Loucy (cell line): ENCODE measurements around the gene PPM1L.

ENCODE experiments used
- H2AFZ ChIP-seq: fragments of 200-600 bp; sonication (generic); 2 replicates; pipeline ENCODE4 v1.6.0; 2016; ENCODE audit warnings: antibody characterized with exemption, mild to moderate bottlenecking, low read length, moderate library complexity
- H3F3A ChIP-seq: fragments of 200-600 bp; 2 replicates; pipeline ENCODE4 v1.6.0; 2016; ENCODE audit warnings: antibody characterized with exemption, low read depth, mild to moderate bottlenecking
- H3K27me3 ChIP-seq: fragments of 200-600 bp; sonication (generic); 2 replicates; pipeline ENCODE4 v1.6.1; 2014; ENCODE audit warnings: low read length, mild to moderate bottlenecking; ENCODE audit not compliant: insufficient read depth, poor library complexity, severe bottlenecking
- H3K36me3 ChIP-seq: fragments of 200-600 bp; sonication (generic); 2 replicates; pipeline ENCODE4 v1.6.1; 2016; ENCODE audit warnings: low read length; ENCODE audit not compliant: insufficient read depth
- H3K4me1 ChIP-seq: fragments of 200-600 bp; sonication (generic); 2 replicates; pipeline ENCODE4 v1.5.1; 2014; ENCODE audit warnings: low read length, mild to moderate bottlenecking; ENCODE audit not compliant: insufficient read depth, poor library complexity, severe bottlenecking
- H3K4me2 ChIP-seq: fragments of 200-600 bp; sonication (generic); 2 replicates; pipeline ENCODE4 v1.6.0; 2014; ENCODE audit warnings: antibody characterized with exemption, low read length, low read depth, mild to moderate bottlenecking; ENCODE audit not compliant: poor library complexity, severe bottlenecking
- H3K4me3 ChIP-seq: fragments of 200-600 bp; sonication (generic); 2 replicates; pipeline ENCODE4 v1.5.1; 2014; ENCODE audit warnings: low read length, mild to moderate bottlenecking, mixed read lengths; ENCODE audit not compliant: poor library complexity, severe bottlenecking
- H3K79me2 ChIP-seq: fragments of 200-600 bp; sonication (generic); 2 replicates; pipeline ENCODE4 v1.6.1; 2014; ENCODE audit warnings: low read length; ENCODE audit not compliant: insufficient read depth
- H3K9ac ChIP-seq: fragments of 200-600 bp; sonication (generic); 2 replicates; pipeline ENCODE4 v1.6.0; 2014; ENCODE audit warnings: mild to moderate bottlenecking, low read depth, low read length, moderate library complexity; ENCODE audit not compliant: poor library complexity, severe bottlenecking
- H3K9me2 ChIP-seq: fragments of 200-600 bp; sonication (generic); replicated peaks from 2 replicates; pipeline ENCODE4 v1.6.1; 2016; ENCODE audit warnings: low read depth, low read length, mixed read lengths
- H3K9me3 ChIP-seq: fragments of 200-600 bp; sonication (generic); 2 replicates; pipeline ENCODE4 v1.6.1; 2014; ENCODE audit warnings: mild to moderate bottlenecking, antibody characterized with exemption, low read length, low read depth; ENCODE audit not compliant: insufficient read depth
- H4K20me1 ChIP-seq: fragments of 200-600 bp; sonication (generic); 2 replicates; pipeline ENCODE4 v1.6.0; 2014; ENCODE audit warnings: antibody characterized with exemption, low read length, mild to moderate bottlenecking; ENCODE audit not compliant: insufficient read depth, poor library complexity, severe bottlenecking
- EZH2phosphoT487 ChIP-seq: fragments of 200-600 bp; IDR thresholded peaks from 2 replicates; pipeline ENCODE4 v1.6.1; 2018; ENCODE audit warnings: antibody characterized with exemption, mild to moderate bottlenecking, moderate library complexity, borderline replicate concordance
- TF ChIP-seq, protein P1 (sequence below): fragments of 200-600 bp; sonication (generic); conservative IDR thresholded peaks from 2 replicates; pipeline ENCODE4 v1.5.1; 2014; ENCODE audit warnings: mild to moderate bottlenecking, antibody characterized with exemption, low read length

Gene PPM1L

DNA sequence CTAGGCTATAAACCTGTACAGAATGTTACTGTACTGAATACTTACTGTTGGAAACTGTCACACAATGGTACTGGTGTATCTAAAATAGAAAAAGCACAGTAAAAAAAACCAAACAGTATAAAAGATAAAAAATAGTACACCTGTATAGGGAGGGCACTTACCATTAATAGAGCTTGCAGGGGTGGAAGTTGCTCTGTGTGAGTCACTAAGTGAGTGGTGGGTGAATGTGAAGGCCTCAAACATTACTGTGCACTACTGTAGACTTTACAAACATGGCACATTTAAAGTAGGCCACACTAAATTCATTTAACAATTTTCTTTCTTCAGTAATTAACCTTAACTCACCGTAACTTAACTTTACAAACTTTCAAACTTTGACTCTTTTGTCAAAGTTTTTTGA, 327.1 kb downstream of the PPM1L start:
- Histone ChIP-seq H3K9me2 (no peaks in the 10 kb centered on the region), H2AFZ (peak overlapping the region; percentile 5; the same call in 1 of the 2 replicates)

DNA sequence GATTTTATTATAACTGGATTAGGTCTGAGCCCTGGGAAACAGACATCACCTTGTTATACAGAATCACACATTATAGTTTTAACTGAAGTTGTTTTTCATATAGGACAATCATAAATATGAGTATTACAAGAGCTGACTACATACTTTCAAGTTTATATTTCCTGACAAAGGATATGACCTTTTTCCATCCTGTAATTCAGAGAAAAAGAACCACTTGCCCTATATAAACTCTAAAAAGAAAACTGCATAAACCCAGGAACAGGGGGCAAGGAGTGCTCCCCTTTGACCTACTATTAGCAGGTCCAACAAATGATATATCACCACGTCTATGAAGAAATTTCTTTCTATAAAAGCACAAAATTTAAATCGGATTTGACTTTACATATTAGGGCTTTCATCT, 328.2 kb downstream of the PPM1L start:
- peaks cover 46% of the 10 kb centered on the region for H3K4me1 ChIP-seq
- TF ChIP-seq, protein P1, sequence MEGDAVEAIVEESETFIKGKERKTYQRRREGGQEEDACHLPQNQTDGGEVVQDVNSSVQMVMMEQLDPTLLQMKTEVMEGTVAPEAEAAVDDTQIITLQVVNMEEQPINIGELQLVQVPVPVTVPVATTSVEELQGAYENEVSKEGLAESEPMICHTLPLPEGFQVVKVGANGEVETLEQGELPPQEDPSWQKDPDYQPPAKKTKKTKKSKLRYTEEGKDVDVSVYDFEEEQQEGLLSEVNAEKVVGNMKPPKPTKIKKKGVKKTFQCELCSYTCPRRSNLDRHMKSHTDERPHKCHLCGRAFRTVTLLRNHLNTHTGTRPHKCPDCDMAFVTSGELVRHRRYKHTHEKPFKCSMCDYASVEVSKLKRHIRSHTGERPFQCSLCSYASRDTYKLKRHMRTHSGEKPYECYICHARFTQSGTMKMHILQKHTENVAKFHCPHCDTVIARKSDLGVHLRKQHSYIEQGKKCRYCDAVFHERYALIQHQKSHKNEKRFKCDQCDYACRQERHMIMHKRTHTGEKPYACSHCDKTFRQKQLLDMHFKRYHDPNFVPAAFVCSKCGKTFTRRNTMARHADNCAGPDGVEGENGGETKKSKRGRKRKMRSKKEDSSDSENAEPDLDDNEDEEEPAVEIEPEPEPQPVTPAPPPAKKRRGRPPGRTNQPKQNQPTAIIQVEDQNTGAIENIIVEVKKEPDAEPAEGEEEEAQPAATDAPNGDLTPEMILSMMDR = no peak
- no peak for TF ChIP-seq EZH2phosphoT487
- no peaks in the 10 kb centered on the region for H3K36me3 ChIP-seq
- no peaks in the 10 kb centered on the region; the same call in 1 of the 2 replicates for H3F3A ChIP-seq
- peak overlapping the region; percentile 41 for H3K4me3 ChIP-seq
- no peaks in the 10 kb centered on the region for H3K9me3 ChIP-seq
- no peaks in the 10 kb centered on the region for H3K79me2 ChIP-seq
- no peaks in the 10 kb centered on the region for H3K9me2 ChIP-seq
- H3K9ac ChIP-seq = peak overlapping the region; percentile 26
- peak overlapping the region; percentile 64 for H3K4me2 ChIP-seq
- no peak overlapping the region for H2AFZ ChIP-seq
- no peaks in the 10 kb centered on the region for H3K27me3 ChIP-seq
- no peaks in the 10 kb centered on the region for H4K20me1 ChIP-seq

More for the DNA sequence above, 327.1 kb downstream of the PPM1L start:
- H3K4me3 ChIP-seq = no peak overlapping the region
- peak overlapping the region; percentile 27 for H3K9ac ChIP-seq
- no peaks in the 10 kb centered on the region for H3K9me3 ChIP-seq
- no peaks in the 10 kb centered on the region for H3K79me2 ChIP-seq
- no peaks in the 10 kb centered on the region; the same call in 1 of the 2 replicates for H3F3A ChIP-seq
- no peaks in the 10 kb centered on the region for H3K27me3 ChIP-seq
- no peak for TF ChIP-seq EZH2phosphoT487
- TF ChIP-seq, protein P1 = no peak
- H4K20me1 ChIP-seq = no peaks in the 10 kb centered on the region
- H3K4me1 ChIP-seq = peaks cover 46% of the 10 kb centered on the region
- H3K36me3 ChIP-seq = no peaks in the 10 kb centered on the region
- peak overlapping the region; percentile 64 for H3K4me2 ChIP-seq

DNA sequence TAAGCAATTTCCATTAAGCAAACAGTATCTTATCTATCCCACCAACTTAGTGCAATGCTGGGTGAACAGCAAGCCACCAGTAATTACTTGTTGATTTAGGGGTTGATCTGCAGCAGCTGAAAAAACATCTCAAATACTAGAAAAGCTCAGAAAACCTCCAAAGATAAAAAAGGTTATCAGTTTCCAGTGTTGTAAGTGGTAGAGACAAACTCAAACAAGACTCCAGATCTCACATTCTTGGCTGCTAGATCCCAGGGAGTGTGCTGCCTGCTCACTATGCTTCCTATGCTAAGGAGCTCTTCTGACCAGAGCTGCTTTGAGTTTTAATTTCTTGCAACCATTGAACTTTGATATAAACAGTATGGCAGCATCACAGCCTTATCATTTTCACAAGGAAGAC, 337.9 kb downstream of the PPM1L start:
- H3K27me3 ChIP-seq = no peaks in the 10 kb centered on the region
- H3K9ac ChIP-seq = no peak overlapping the region
- H3K9me3 ChIP-seq = no peaks in the 10 kb centered on the region
- no peaks in the 10 kb centered on the region for H3K9me2 ChIP-seq
- H4K20me1 ChIP-seq = no peaks in the 10 kb centered on the region
- H3K4me3 ChIP-seq = no peak overlapping the region
- no peak overlapping the region for H3K4me2 ChIP-seq
- no peaks in the 10 kb centered on the region for H3F3A ChIP-seq
- TF ChIP-seq EZH2phosphoT487 = no peak
- TF ChIP-seq, protein P1 = no peak
- H3K79me2 ChIP-seq = no peaks in the 10 kb centered on the region
- peaks cover 17% of the 10 kb centered on the region for H3K4me1 ChIP-seq
- peak overlapping the region; percentile 68; the same call in 1 of the 2 replicates for H2AFZ ChIP-seq
- H3K36me3 ChIP-seq = no peaks in the 10 kb centered on the region
